Right renal cortex interstitium (tissue), 3 donors: ENCODE measurements around the gene LCE2D. TPM values are rescaled to one million over a fixed set of nuclear protein-coding genes. Genes with fewer than 3 reads are reported as not detected.
"Not testable (repeated sequence)": the region's sequence is repeated elsewhere in the genome, so short reads cannot be mapped to it uniquely, and the experiment has no call there.

Experiments
- DNase-seq, 3 donors: peaks; one replicate each; pipeline ENCODE4 v3.0.0-alpha.2; 2013; ENCODE audit warnings: low read depth in 3 of 3, low spot score in 2 of 3
- polyA plus RNA-seq, 3 donors: library from polyadenylated mRNA; unstranded; fragments of 120-200 nt; gene quantifications; one replicate each; pipeline ENCODE4 v1.2.1, GENCODE V29; 2013; ENCODE audit not compliant: insufficient read length in 3 of 3

Gene LCE2D
- polyA plus RNA-seq, 3 donors: not detected

GRCh38 chr1:152685823-152686222 lies 22.6 kb downstream of the LCE2D start, which contains the start of gene LCE2B:
TSS of gene LCE2B (plus strand) at chr1:152686123. CDS start at chr1:152686844, 721 bp downstream.
- not testable (repeated sequence) for DNase-seq

DNA sequence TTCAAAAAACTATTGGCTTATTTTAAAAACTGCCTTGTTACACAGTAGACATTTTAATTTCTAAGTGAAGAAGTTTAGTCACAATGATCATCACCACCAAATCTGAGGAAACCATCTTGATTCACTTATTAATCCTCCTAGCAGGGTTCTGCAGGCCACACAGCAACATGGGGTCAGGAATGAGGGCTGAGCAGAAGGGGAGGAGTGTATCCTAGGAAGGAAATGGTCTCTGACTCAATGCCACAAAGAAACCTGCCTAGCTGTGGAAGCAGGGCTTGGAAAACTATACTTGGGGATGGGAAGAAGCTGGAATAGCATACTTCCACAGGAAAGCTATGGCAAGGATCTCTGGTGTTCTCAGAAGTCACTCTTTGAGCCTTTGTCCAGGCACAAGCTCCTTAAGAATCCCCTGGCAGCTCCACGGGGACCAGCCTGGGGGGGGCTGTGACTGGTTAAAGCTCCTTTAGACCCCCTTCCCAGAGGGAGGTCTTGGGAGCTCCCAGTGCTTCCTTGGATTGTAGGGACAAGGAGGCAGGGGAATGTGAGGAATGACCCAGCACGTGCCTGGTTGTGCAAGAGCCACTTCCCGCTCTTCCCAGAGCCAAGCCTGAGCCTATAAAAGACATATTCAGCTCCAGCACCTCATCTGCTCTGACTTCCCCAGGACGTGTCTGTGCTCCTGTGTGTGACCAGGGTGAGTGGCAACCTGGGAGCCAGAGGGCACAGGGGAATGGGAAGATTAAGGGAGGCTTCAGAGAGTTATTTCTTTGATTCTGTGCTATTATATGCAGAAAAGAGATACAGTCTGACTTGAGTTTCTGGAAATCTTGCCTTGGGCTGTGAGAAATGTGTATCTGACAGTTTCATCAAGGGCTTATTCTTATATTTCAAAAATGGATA lies 34.8 kb downstream of the LCE2D start, which contains the start of gene LCE2A:
LCE2A (plus strand) TSS at position 645 of the 900 bp plus-strand sequence. CDS start 557 bp downstream, outside the sequence.
- no peak for DNase-seq

DNA sequence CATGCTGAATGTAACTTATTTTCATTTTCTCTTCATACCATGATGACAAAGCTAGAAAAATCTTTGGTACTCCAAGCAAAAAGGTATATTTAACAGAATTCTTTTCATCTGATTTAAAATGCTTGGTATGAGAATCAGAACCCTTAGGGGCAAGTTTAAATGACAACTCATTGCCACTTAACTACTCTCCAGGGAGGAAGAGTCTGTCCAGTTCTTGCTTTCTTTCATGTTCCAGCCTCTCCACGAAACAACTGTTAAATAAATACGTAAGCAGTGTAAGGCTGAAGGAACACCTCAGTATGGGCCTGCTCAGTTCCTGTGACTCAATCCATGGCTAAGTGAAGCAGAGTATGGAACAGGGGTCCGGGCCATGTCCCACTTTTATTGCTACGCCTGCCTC lies 36.6 kb downstream of the LCE2D start:
- no peak for DNase-seq

GRCh38 chr1:152707860-152708259 lies 44.7 kb downstream of the LCE2D start, which contains the start of gene LCE4A:
TSS of gene LCE4A (plus strand) at chr1:152708160. CDS start at chr1:152709076, 916 bp downstream.
- no peak for DNase-seq

Other genes starting within 250 kb of the LCE2D start
- gene CRNN, start 249.1 kb upstream of the LCE2D start, polyA plus RNA-seq: not detected
- not detected for gene LCE5A, start 152.6 kb upstream of the LCE2D start, polyA plus RNA-seq
- not detected for gene CRCT1, start 148.9 kb upstream of the LCE2D start, polyA plus RNA-seq
- not detected for gene LCE3E, start 96.6 kb upstream of the LCE2D start, polyA plus RNA-seq
- gene LCE3D, start 82.9 kb upstream of the LCE2D start, polyA plus RNA-seq: not detected
- gene LCE3C, start 63.1 kb upstream of the LCE2D start, polyA plus RNA-seq: not detected
- not detected for gene LCE3B, start 49.6 kb upstream of the LCE2D start, polyA plus RNA-seq
- gene LCE3A, start 40.3 kb upstream of the LCE2D start, polyA plus RNA-seq: not detected
- not detected for gene LCE2C, start 11.9 kb downstream of the LCE2D start, polyA plus RNA-seq
- gene LCE2B, start 22.7 kb downstream of the LCE2D start, polyA plus RNA-seq: not detected
- gene LCE2A, start 35.0 kb downstream of the LCE2D start, polyA plus RNA-seq: not detected
- not detected for gene LCE4A, start 44.8 kb downstream of the LCE2D start, polyA plus RNA-seq
- gene KPRP, start 94.6 kb downstream of the LCE2D start, polyA plus RNA-seq: not detected
- not detected for gene LCE1F, start 111.8 kb downstream of the LCE2D start, polyA plus RNA-seq
- not detected for gene LCE1E, start 122.9 kb downstream of the LCE2D start, polyA plus RNA-seq
- gene LCE1D, start 133.3 kb downstream of the LCE2D start, polyA plus RNA-seq: not detected
- gene LCE1C, start 143.3 kb downstream of the LCE2D start, polyA plus RNA-seq: not detected
- gene LCE1B, start 148.6 kb downstream of the LCE2D start, polyA plus RNA-seq: not detected
- not detected for gene LCE1A, start 164.1 kb downstream of the LCE2D start, polyA plus RNA-seq
- not detected for gene LCE6A, start 179.5 kb downstream of the LCE2D start, polyA plus RNA-seq
- not detected for gene LCE7A, start 196.6 kb downstream of the LCE2D start, polyA plus RNA-seq
- not detected for gene SMCP, start 214.9 kb downstream of the LCE2D start, polyA plus RNA-seq
- under 1 TPM in 2 of 3 donors, not detected in 1; 0.21 to 0.42 TPM for gene IVL, start 245.2 kb downstream of the LCE2D start, polyA plus RNA-seq